HG03097 (cell line): Measurements from ENCODE around the gene ESD.

ENCODE experiments used
- ATAC-seq: cut with Tn5 transposase; IDR thresholded peaks from one replicate; pipeline ENCODE4 v1.9.1; 2021; ENCODE audit not compliant: unreplicated experiment, low FRiP score

Gene ESD

DNA sequence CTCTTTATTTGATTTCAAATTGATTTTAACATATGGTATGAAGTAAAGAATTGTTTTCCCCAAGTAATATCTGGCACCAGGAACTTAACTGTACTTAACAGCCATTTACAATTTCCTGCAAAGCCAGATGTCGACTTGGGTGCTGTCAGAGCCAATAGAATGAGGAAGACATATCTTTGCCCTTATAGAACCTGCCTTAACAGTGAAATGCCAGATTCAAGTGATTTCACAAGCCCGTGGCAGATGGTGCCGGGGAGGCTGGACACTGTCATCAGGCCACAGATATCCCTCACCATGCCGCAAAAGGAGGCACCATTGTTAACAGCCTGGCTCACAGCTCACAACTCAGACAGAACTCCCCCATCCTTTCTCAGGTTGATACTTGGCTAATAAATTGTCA is 48.7 kb downstream of the ESD start:
- ATAC-seq = no peak

DNA sequence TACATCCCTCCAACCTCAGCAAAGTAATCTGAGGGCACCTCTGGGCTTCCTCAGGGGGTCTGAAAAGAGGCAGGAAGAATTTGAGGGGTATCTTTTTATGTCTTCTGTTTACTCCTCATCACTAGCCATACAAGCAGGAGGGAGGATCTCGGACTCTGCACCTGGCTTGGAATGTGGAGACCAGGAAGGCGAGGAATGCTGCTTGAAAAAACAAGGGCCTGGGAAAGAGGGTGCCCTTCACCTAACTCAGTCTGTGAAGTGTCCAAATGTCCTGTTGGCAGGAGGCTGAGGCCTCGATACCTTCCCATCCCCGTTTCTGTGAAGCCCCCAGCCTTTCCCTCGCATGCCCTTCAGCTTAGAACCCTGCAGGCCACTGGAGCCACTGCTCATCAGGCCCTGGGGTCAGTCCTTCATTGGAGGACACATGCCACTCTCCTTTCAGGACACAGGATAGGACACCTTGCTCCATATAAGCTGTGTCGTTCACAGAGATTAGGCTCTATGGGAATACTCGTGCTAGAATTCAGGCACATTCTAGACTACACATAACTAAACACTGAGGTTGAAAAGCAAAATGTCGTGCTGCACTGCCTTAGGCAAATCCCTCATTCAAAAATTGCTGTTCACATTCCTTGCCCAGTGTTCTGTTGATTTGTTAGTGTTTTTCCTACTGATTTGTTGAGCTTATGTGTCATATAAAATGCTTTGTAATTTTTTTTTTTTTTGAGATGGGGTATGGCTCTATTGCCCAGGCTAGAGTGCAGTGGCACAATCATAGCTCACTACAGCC is 49.7 kb downstream of the ESD start:
- ATAC-seq = no peak

DNA sequence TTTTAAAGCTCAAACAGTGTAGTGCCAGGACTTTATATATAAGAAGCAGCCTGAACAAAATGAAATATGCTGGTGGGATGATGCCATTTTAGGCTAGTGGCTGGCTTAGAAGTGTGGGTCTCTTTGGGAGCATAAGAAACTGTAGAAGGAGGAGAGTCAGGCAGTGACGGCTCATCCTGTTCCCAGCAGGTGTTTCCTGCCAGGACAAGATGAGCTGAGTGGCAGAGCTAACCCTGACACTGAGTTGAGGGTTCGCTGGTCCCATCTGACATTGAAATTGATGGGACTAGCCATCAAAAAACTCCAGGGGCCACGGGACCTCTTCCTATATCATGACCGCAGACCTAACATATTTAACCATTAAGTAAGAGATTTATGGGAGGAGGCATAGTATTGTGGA is 51.3 kb downstream of the ESD start:
- no peak for ATAC-seq

DNA sequence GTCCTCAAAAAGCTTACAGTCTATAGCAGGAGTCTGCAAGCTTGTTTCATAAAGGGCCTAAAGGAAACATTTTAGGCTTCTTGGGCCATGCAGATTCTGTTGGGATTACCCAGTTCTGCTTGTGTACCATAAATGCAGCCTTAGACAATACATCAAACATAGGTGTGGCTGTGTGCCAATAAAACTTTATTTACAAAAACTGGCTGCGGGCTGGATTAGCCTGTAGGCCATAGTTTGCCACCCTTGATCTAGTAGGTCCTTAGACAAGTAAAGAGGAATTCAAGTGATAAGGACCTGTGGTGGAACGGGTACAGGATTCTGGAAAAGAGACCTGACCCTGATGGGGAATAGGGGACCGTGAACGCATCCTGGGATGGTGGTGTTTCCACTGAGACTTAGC is 51.9 kb downstream of the ESD start:
- no peak for ATAC-seq

DNA sequence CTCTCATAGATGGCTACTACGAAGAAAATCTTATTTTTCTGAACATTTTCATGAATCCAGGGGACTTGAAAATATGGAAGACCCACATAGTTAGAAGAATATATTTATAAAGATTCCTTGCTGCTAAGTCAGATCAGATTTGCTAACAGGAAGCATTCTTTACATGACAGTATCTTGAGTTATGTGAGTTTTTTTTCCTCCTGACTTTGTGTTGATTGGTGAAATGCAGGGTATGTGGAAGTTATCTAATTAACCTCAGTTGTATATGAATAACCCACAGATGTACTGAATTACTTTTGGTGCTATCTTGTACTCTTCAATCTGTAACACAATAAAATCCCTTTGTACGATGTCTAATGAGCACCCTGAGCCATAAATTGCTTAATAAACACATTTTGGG is 53.8 kb downstream of the ESD start:
- no peak for ATAC-seq

DNA sequence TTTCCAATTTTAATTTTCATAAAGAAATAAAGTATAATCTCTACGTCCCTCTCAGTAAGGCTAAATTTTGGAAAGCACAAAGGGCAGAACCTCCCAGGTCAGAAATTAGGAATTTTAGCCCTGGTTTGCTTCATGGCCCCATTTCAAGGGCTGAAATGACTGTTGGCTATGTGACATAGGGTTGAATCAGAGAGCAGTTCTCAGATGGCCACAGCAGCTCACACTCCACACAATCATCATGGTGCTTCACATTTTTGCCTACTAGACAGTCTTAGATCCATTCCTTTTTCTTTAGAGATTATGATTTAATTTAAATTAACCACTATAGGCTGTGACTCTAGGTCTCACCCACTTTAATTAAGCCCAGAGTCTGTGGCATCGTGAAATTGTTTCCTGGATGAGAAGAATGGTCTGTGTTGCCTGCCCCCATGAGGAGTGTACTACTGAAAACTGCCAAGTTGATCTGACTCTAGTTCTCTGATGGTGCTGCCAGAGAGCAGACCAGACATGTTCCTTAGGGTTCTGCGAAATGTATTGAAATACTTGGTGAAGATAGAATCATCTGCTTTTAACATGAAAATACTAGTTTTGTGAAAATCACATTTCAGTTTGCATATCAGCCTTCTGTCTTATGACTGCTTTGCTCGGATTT is 57.4 kb downstream of the ESD start:
- ATAC-seq = no peak

DNA sequence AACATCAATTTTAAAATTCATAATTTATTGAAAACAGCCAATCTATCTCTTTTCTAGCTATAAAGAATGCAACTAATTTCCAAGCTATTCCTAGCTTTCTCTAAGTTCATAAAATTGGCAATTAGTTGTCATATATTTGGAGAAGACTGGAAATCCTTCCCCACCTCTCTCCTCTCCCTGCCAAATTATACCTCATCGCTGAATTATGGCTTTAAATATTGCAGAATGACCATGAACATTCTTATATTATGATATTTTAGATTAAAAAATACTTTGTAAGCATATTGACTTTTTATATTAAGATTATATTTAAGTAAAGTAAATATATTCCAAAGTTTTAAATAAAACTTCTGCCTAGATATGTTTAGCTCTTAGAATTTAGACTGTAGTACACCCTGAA is 58.2 kb downstream of the ESD start:
- ATAC-seq = no peak

DNA sequence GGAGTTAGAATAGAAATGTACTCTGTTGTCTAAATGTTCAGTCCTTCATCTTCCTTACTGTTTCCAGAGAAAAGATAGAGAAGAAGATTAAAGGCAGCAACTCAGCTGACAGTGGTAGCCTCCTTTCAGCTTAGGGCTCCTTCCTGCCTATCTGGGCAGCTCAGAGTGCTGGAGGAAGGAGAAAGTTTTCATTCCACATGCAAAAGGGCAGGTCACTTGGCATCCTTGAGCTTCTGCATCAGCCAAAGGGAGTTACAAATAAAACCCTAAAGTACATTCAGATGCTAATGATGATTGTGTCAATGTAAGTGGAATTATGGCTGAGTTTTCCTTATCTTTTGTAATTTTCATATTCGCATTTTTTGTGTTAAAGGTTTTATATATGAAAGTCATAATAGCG is 58.9 kb downstream of the ESD start:
- no peak for ATAC-seq

DNA sequence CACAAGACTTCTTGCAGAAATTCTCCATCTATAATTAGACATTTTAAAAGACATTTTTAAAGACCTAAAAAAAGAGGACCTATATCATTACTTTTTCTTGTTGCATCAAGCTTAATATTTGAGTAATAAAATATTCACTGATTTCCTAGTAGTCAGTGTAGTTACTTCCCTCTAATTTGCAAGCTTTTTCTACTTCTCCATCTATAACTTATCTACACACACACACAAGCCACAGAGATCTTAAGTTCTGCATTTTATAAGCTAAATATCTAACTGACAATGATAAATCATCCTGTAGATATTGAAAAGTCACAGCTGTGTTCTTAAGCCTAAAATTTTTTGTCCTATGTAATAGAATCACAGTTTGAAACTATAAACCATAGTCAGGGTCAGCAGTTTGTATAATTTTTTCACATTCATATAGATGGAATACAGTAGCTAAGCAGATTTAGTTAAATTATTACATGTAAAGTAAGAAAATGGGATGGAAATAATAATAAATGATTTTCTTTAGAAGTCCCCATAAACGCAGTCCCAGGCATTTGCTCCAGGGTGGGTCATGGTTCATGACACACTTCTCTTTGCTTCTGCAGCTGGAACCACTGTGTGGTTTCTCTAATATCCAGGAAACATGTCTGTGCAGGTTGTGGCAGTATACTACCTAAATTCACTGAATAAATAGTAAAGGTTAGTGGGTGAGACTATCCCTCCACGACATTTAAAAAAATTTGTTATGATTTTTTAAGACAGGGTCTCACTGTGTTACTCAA is 60.2 kb downstream of the ESD start:
- no peak for ATAC-seq

DNA sequence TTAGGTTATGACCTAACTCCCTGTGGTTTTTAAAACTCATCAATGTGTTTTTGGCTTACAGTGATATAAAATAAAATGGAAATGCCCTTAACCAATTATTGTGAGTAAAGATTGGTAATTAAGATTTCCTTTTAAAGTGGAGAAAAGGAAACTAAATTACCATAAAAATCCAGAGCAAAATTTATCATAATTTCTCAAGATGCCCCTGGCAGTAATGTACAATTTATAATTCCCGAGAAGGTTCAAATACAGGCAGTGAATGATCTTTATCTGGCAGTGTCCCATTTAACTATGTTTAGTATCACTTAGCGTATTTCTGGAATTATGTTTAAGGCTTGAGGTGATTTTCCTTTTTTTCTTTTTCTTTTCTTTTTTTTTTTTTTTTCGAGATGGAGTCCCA is 61.5 kb downstream of the ESD start:
- ATAC-seq = no peak

DNA sequence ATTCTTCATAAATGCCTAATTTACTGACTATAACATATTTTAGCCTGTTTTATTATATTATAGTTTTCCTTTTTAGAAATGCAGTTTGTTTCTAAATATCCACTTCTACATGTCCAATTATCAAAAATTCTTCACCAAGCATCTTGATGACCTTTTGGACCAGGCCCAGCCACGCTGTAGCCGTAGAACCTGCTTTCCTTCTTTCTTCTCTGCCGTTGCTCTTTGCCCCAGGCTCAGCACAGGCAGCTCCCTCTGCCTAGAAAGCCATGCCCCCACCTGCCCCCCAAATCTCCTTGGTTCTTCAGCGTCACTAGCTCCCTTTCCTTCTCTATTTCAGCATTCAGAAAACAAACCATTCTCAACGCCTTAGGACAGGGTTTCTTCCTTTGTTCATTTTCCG is 65.4 kb downstream of the ESD start:
- ATAC-seq = no peak

DNA sequence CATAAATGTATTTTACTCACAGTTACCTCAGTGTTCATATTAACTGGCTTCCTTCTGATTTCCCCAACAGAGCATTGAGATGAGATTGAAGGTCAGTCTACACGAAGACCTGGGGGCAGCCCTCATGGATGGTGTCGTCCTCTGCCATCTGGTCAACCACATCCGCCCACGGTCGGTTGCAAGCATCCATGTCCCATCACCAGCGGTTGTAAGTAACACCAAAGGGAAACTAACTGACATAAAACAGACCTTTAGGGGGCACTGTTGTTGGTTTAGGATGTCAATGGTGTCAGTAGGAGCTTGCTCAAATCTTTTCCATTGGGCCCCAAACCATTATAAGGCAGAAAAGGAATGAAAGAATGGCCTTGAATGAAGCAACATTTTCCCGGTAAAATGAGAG is 68.2 kb downstream of the ESD start:
- no peak for ATAC-seq

DNA sequence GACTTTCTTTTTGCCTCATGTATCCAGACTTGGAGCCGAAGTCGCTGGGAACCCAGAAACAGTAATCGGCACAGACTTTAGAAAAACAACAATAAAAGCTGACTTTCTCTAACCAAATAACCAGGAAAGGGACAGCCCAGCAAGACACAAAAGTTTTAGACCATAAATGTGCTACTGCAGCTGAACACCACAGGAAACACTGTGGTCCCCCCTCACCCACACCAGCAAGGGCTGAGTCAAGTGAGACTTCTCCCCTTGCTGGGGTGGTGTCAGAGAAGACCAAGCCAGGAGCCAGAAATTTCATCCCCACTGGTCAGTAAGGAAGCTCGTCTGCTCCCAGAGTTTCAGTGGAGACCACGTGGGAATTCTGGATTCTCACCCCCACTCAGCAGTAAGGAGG is 70.6 kb downstream of the ESD start:
- no peak for ATAC-seq
